Panc1 (cell line): ENCODE measurements around the gene CUL9. TPM values are rescaled to one million over a fixed set of nuclear protein-coding genes. Genes with fewer than 3 reads are reported as not detected.

Experiments
- ATAC-seq: fragments of 200-7000 bp; cut with Tn5 transposase; 2 replicates; pipeline ENCODE4 v1.9.1; 2020; ENCODE audit warnings: mild to moderate bottlenecking, moderate library complexity
- BruUV-seq: library from RNA; stranded (reverse); fragments of 400-500 nt; replicated peaks from 2 replicates; lab custom pipeline; 2021; lab: Mats Ljungman, UMichigan
- CTCF ChIA-PET: fragments of 300-600 bp; sonication (Branson Sonifier 250); formaldehyde crosslinking; loops from one replicate; lab custom pipeline; 2022; ENCODE audit warnings: antibody characterized with exemption; lab: Charles Lee
- POLR2A ChIA-PET: fragments of 300-600 bp; sonication (Branson Sonifier 250); formaldehyde crosslinking; loops from one replicate; lab custom pipeline; 2022; ENCODE audit warnings: antibody characterized with exemption; lab: Charles Lee
- DNase-seq: peaks from one replicate; pipeline ENCODE4 v3.0.0-alpha.2; 2010; ENCODE audit warnings: low read depth, low spot score
- H3K27ac ChIP-seq: 2 replicates; pipeline ENCODE4 v1.5.1; 2011; ENCODE audit warnings: mild to moderate bottlenecking, low read length, inconsistent platforms
- H3K27me3 ChIP-seq: fragments of 200-500 bp; sonication (Bioruptor generic); 2 replicates; pipeline ENCODE4 v1.6.0; 2014; ENCODE audit warnings: low read length, inconsistent platforms; ENCODE audit not compliant: control insufficient read depth, insufficient read depth
- H3K36me3 ChIP-seq: fragments of 200-500 bp; sonication (Bioruptor generic); 2 replicates; pipeline ENCODE4 v1.5.1; 2014; ENCODE audit warnings: inconsistent platforms, mild to moderate bottlenecking, low read length, moderate library complexity; ENCODE audit not compliant: control insufficient read depth, insufficient read depth
- H3K4me1 ChIP-seq: 2 replicates; pipeline ENCODE4 v1.5.1; 2011; ENCODE audit warnings: inconsistent platforms, mild to moderate bottlenecking, low read length, moderate library complexity; ENCODE audit not compliant: control insufficient read depth, insufficient read depth
- H3K4me3 ChIP-seq, 2 experiments: 2 replicates each; pipeline ENCODE4 v1.5.1; 2011 to 2012; ENCODE audit warnings: low read depth in 2 of 2, low read length in 2 of 2, mild to moderate bottlenecking in 2 of 2, inconsistent platforms in 1 of 2, moderate library complexity in 1 of 2
- H3K9me3 ChIP-seq: fragments of 200-500 bp; sonication (Bioruptor generic); 2 replicates; pipeline ENCODE4 v1.5.1; 2014; ENCODE audit warnings: low read depth, mild to moderate bottlenecking, inconsistent platforms, low read length, moderate library complexity; ENCODE audit not compliant: control insufficient read depth, insufficient read depth
- CTCF ChIP-seq: fragments of 450-650 bp; IDR thresholded peaks from 2 replicates; pipeline ENCODE4 v1.5.1; 2017; ENCODE audit warnings: mild to moderate bottlenecking
- POLR2AphosphoS5 ChIP-seq: IDR thresholded peaks from 2 replicates; pipeline ENCODE4 v1.6.1; 2012; ENCODE audit warnings: mild to moderate bottlenecking, low read depth, low read length, moderate library complexity
- REST ChIP-seq, 2 experiments: IDR thresholded peaks; 2 replicates each; pipeline ENCODE4 v1.6.1; 2011 to 2012; ENCODE audit warnings: low read depth in 2 of 2, control low read depth in 1 of 2, low read length in 1 of 2, mild to moderate bottlenecking in 1 of 2, moderate library complexity in 1 of 2; ENCODE audit not compliant: insufficient read depth in 1 of 2
- SIN3A ChIP-seq: IDR thresholded peaks from 2 replicates; pipeline ENCODE4 v1.6.1; 2012; ENCODE audit warnings: low read depth, mild to moderate bottlenecking, low read length, moderate library complexity, borderline replicate concordance; ENCODE audit not compliant: insufficient read depth
- TCF7L2 ChIP-seq: IDR thresholded peaks from 2 replicates; pipeline ENCODE4 v1.6.1; 2011; ENCODE audit warnings: mild to moderate bottlenecking, low read depth, low read length, inconsistent platforms
- in situ Hi-C: cut with HindIII; loops from 2 replicates; pipeline ENCODE4 v1.10.0; 2016; ENCODE audit warnings: low sequenced_read_pairs, low pct_unique_long_range_greater_than_20kb
- intact Hi-C: fragments of 100-400 bp; cut with micrococcal nuclease; formaldehyde crosslinking; loops from one replicate; pipeline ENCODE4 v1.10.0; 2022; ENCODE audit not compliant: unreplicated experiment
- total RNA-seq: library from RNA; stranded (reverse); gene quantifications from one replicate; pipeline ENCODE4 v1.2.1, GENCODE V29; 2021; ENCODE audit not compliant: unreplicated experiment

Gene CUL9
- total RNA-seq, 1 experiment from 2014 or later: 54.3 TPM

GRCh38 chr6:43248101-43248500 lies 66.1 kb downstream of the CUL9 start:
- no peak overlapping the region for H3K4me3 ChIP-seq
- H3K27ac ChIP-seq: no peak overlapping the region
- peaks cover 14% of the 10 kb centered on the region for H3K27me3 ChIP-seq
- BruUV-seq: no TSS peak
- TF ChIP-seq TCF7L2 (no peak), REST (IDR thresholded peaks at IDR 0.05; ENCODE audit: insufficient read depth in 1 of 2, low read depth in 2 of 2, low read length in 1 of 2) (no peak), SIN3A (no peak), POLR2AphosphoS5 (no peak), CTCF (no peak)
- ChIA-PET CTCF (interaction anchor here (0.6 kb wide), 1 partner anchor 18 kb away, joined by 3 read pairs; no protein-coding TSS in a partner anchor), POLR2A (no interaction called here)
- peaks cover 9% of the 10 kb centered on the region for H3K4me1 ChIP-seq
- intact Hi-C loops: no loop called here
- no peaks in the 10 kb centered on the region for H3K9me3 ChIP-seq
- ATAC-seq (no peak), DNase-seq (no peak)
- no peaks in the 10 kb centered on the region for H3K36me3 ChIP-seq
- in situ Hi-C loops: no loop called here

DNA sequence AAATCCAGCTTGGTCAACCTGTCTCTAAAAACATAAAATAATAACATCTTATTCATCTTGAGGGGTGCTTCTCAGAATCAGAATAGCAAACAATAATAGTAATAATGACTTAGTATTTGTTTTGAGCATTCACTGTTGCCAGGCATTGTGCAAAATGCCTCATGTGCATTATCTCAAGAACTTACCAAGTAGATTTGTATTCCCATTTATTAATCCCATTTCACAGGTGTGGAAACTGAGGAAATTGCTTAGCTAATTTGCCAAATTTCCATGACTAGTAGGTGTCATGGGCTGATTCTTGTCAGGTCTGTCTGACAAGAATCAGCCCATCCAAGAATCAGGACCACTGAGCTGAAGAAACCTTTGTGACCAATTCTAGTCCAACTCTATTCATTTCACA lies 66.8 kb downstream of the CUL9 start:
- peaks cover 14% of the 10 kb centered on the region for H3K27me3 ChIP-seq
- in situ Hi-C loops (no loop called here), intact Hi-C loops (no loop called here)
- ATAC-seq (no peak), DNase-seq (no peak)
- no peak overlapping the region for H3K27ac ChIP-seq
- POLR2A ChIA-PET: no interaction called here
- H3K4me3 ChIP-seq: no peak overlapping the region
- CTCF ChIA-PET: no interaction called here
- peaks cover 9% of the 10 kb centered on the region for H3K4me1 ChIP-seq
- BruUV-seq: no TSS peak
- H3K36me3 ChIP-seq: no peaks in the 10 kb centered on the region
- TF ChIP-seq REST (IDR thresholded peaks at IDR 0.05; ENCODE audit: insufficient read depth in 1 of 2, low read depth in 2 of 2, low read length in 1 of 2): no peak
- no peak for TF ChIP-seq CTCF
- TF ChIP-seq SIN3A: no peak
- TF ChIP-seq POLR2AphosphoS5: no peak
- no peak for TF ChIP-seq TCF7L2
- no peaks in the 10 kb centered on the region for H3K9me3 ChIP-seq
